Fibroblast of pulmonary artery (primary cell): ENCODE data around the gene RPS27L.

ENCODE experiments used
- DNase-seq: peaks from one replicate; pipeline ENCODE4 v3.0.0-alpha.2; 2010; ENCODE audit warnings: low read depth
- H3K4me3 ChIP-seq: replicated peaks from 2 replicates; pipeline ENCODE4 v1.5.1; 2011; ENCODE audit warnings: low read depth, mild to moderate bottlenecking, control low read depth, low read length, moderate library complexity
- CTCF ChIP-seq: IDR thresholded peaks from 2 replicates; pipeline ENCODE4 v1.5.1; 2011; ENCODE audit warnings: mild to moderate bottlenecking, control low read depth, low read length, inconsistent platforms; ENCODE audit errors: missing control alignments

Gene RPS27L

GRCh38 chr15:63191895-63192618 lies 34.8 kb upstream of the RPS27L start:
- no peak for DNase-seq
- H3K4me3 ChIP-seq = no peak overlapping the region
- TF ChIP-seq CTCF = no peak

GRCh38 chr15:63190769-63191649 lies 33.7 kb upstream of the RPS27L start:
- TF ChIP-seq CTCF = no peak
- peak overlapping the region; percentile 85 for H3K4me3 ChIP-seq
- no peak for DNase-seq

GRCh38 chr15:63189941-63190768 lies 32.9 kb upstream of the RPS27L start:
- no peak for DNase-seq
- no peak for TF ChIP-seq CTCF
- H3K4me3 ChIP-seq = peak overlapping the region; percentile 85

GRCh38 chr15:63188926-63189871 lies 31.9 kb upstream of the RPS27L start, which contains the start of gene RAB8B:
TSS of gene RAB8B (plus strand) at chr15:63189606. CDS start at chr15:63189625, 19 bp downstream.
- DNase-seq = peak; percentile 96
- H3K4me3 ChIP-seq = peak within 1 kb of the TSS; percentile 85
- no peak for TF ChIP-seq CTCF

GRCh38 chr15:63188247-63188925 lies 31.1 kb upstream of the RPS27L start:
- DNase-seq = no peak
- H3K4me3 ChIP-seq = peak overlapping the region; percentile 65
- TF ChIP-seq CTCF = no peak
